Endodermal cell (in vitro differentiated cells): ENCODE data around the gene SNAI1. TPM values are rescaled to one million over a fixed set of nuclear protein-coding genes. Genes with fewer than 3 reads are reported as not detected.

Experiments
- DNase-seq: peaks from one replicate; pipeline ENCODE4 v3.0.0-alpha.2; 2017
- H3K27ac ChIP-seq: 2 replicates; pipeline ENCODE4 v1.5.1; 2013; ENCODE audit warnings: mild to moderate bottlenecking, low read depth, low read length, moderate library complexity
- H3K27me3 ChIP-seq: 2 replicates; pipeline ENCODE4 v1.6.1; 2013; ENCODE audit warnings: mild to moderate bottlenecking, low read length, moderate library complexity; ENCODE audit not compliant: insufficient read depth, control insufficient read depth, poor library complexity, severe bottlenecking
- H3K36me3 ChIP-seq: 2 replicates; pipeline ENCODE4 v1.7.0; 2013; ENCODE audit warnings: mild to moderate bottlenecking, low read length, moderate library complexity; ENCODE audit not compliant: control insufficient read depth, insufficient read depth
- H3K4me1 ChIP-seq: one replicate; pipeline ENCODE4 v1.7.0; 2013; ENCODE audit warnings: low read length; ENCODE audit not compliant: control insufficient read depth, insufficient read depth
- H3K4me3 ChIP-seq: 2 replicates; pipeline ENCODE4 v1.5.1; 2013; ENCODE audit warnings: mild to moderate bottlenecking, low read length, moderate library complexity
- H3K9ac ChIP-seq: 2 replicates; pipeline ENCODE4 v1.6.1; 2013; ENCODE audit warnings: mild to moderate bottlenecking, low read length, moderate library complexity; ENCODE audit not compliant: poor library complexity, severe bottlenecking; ENCODE audit errors: extremely low read depth
- H3K9me3 ChIP-seq: 2 replicates; pipeline ENCODE4 v1.6.1; 2013; ENCODE audit warnings: mild to moderate bottlenecking, low read length, moderate library complexity; ENCODE audit not compliant: control insufficient read depth
- H3K27ac Mint-ChIP-seq: 2 replicates; pipeline ENCODE4 v1.8.0; 2020; ENCODE audit warnings: mixed read lengths
- H3K27me3 Mint-ChIP-seq: 2 replicates; pipeline ENCODE4 v1.8.0; 2021; ENCODE audit warnings: mild to moderate bottlenecking, mixed read lengths; ENCODE audit not compliant: insufficient read depth
- H3K36me3 Mint-ChIP-seq: 2 replicates; pipeline ENCODE4 v1.8.0; 2020; ENCODE audit warnings: low read depth, mixed read lengths
- H3K4me1 Mint-ChIP-seq: 2 replicates; pipeline ENCODE4 v1.8.0; 2020; ENCODE audit warnings: mixed read lengths
- H3K4me3 Mint-ChIP-seq: 2 replicates; pipeline ENCODE4 v1.8.0; 2020; ENCODE audit warnings: mild to moderate bottlenecking, moderate library complexity, mixed read lengths
- H3K9me3 Mint-ChIP-seq: 2 replicates; pipeline ENCODE4 v1.8.0; 2020; ENCODE audit warnings: mild to moderate bottlenecking, mixed read lengths
- CTCF ChIP-seq: fragments of 200-600 bp; sonication (generic); conservative IDR thresholded peaks from 2 replicates; pipeline ENCODE4 v1.5.0; 2021; ENCODE audit warnings: antibody characterized with exemption, mild to moderate bottlenecking
- WGBS, 2 experiments: methylation state at CpG; one replicate each; pipeline versions ENCODE4 v1.1.5 to v1.1.7; 2013; ENCODE audit warnings: missing lambda C conversion rate in 2 of 2, mixed read lengths in 1 of 2; ENCODE audit not compliant: insufficient coverage in 1 of 2, insufficient read length in 1 of 2; 5-methylcytosine and 5-hydroxymethylcytosine counted together
- total RNA-seq, 2 donors: library from RNA; stranded (reverse); fragmentation: NEBNext Ultra II Directional in 1 of 2; extraction: Animal tissue kit (Norgen Biotek cat#: 25700) in 1 of 2; gene quantifications; 2 replicates in 1 of 2; 3 replicates in 1 of 2; pipeline ENCODE4 v1.2.1, GENCODE V29; 2021

Gene SNAI1
- total RNA-seq, 2 donors from 2014 or later, result 10.6 to 13.1 TPM

- Mint-ChIP-seq H3K27me3 (no peaks in the 10 kb centered on the region), H3K36me3 (no peaks in the 10 kb centered on the region), H3K9me3 (no peaks in the 10 kb centered on the region), H3K4me1 (peaks cover 22% of the 10 kb centered on the region), H3K4me3 (no peak overlapping the region), H3K27ac (peak overlapping the region; percentile 66)
- Histone ChIP-seq H3K36me3 (no peaks in the 10 kb centered on the region), H3K27ac (peak overlapping the region; percentile 64), H3K9me3 (no peaks in the 10 kb centered on the region), H3K9ac (no peak overlapping the region), H3K4me1 (peaks cover 14% of the 10 kb centered on the region), H3K4me3 (no peak overlapping the region), H3K27me3 (no peaks in the 10 kb centered on the region)
- 62 to 67% methylated on average over 4 to 18 of the region's 18 CpGs for WGBS, 2 experiments
- peak; percentile 84 for DNase-seq
- no peak for TF ChIP-seq CTCF
These were observed 33.4 kb downstream of the SNAI1 start for GRCh38 chr20:50015993-50016770.

- Histone ChIP-seq H3K9me3 (no peaks in the 10 kb centered on the region), H3K36me3 (no peaks in the 10 kb centered on the region), H3K4me1 (peaks cover 12% of the 10 kb centered on the region), H3K27me3 (no peaks in the 10 kb centered on the region), H3K27ac (no peak overlapping the region), H3K9ac (no peak overlapping the region), H3K4me3 (no peak overlapping the region)
- peaks cover 20% of the 10 kb centered on the region for H3K4me1 Mint-ChIP-seq
- DNase-seq, result no peak
- no peaks in the 10 kb centered on the region for H3K9me3 Mint-ChIP-seq
- no peak overlapping the region for H3K4me3 Mint-ChIP-seq
- 93 to 98% methylated on average over 5 of the region's 5 CpGs for WGBS, 2 experiments
- no peaks in the 10 kb centered on the region for H3K27me3 Mint-ChIP-seq
- no peak overlapping the region for H3K27ac Mint-ChIP-seq
- TF ChIP-seq CTCF, result no peak
- no peaks in the 10 kb centered on the region for H3K36me3 Mint-ChIP-seq
These were observed 34.4 kb downstream of the SNAI1 start for GRCh38 chr20:50017160-50017559.

GRCh38 chr20:50017576-50018248 is 34.9 kb downstream of the SNAI1 start:
- Histone ChIP-seq H3K4me1 (peaks cover 8% of the 10 kb centered on the region), H3K9me3 (no peaks in the 10 kb centered on the region), H3K4me3 (no peak overlapping the region), H3K9ac (no peak overlapping the region), H3K36me3 (no peaks in the 10 kb centered on the region), H3K27me3 (no peaks in the 10 kb centered on the region), H3K27ac (no peak overlapping the region)
- Mint-ChIP-seq H3K4me3 (no peak overlapping the region), H3K4me1 (peaks cover 16% of the 10 kb centered on the region), H3K27me3 (no peaks in the 10 kb centered on the region), H3K36me3 (no peaks in the 10 kb centered on the region), H3K9me3 (no peaks in the 10 kb centered on the region), H3K27ac (no peak overlapping the region)
- no peak for DNase-seq
- WGBS, 2 experiments, result 82 to 83% methylated on average over 3 to 4 of the region's 4 CpGs
- TF ChIP-seq CTCF, result no peak
